SIG-M5 treated with dmso at 0.1 percent for 504 hours (cell line): Measurements from ENCODE around the gene MICU1.
"Not testable (repeated sequence)": the region's sequence is repeated elsewhere in the genome, so short reads cannot be mapped to it uniquely, and the experiment has no call there.

Source experiments
- DNase-seq: peaks from one replicate; lab custom pipeline; 2025; ENCODE audit not compliant: unreplicated experiment; lab: John Stamatoyannopoulos, UW

MICU1 gene

GRCh38 chr10:72563327-72563932 lies 62.4 kb downstream of the MICU1 start:
- DNase-seq: peak; percentile 87

GRCh38 chr10:72561745-72562166 lies 64.1 kb downstream of the MICU1 start:
- no peak for DNase-seq

- DNase-seq: no peak
These were observed 68.5 kb downstream of the MICU1 start for GRCh38 chr10:72557362-72557761.

- peak; percentile 77 for DNase-seq
These were observed 73.0 kb downstream of the MICU1 start for GRCh38 chr10:72552857-72553256.

- no peak for DNase-seq
These were observed 75.6 kb downstream of the MICU1 start for GRCh38 chr10:72550239-72550638.

- DNase-seq: no peak
These were observed 80.3 kb downstream of the MICU1 start for GRCh38 chr10:72545546-72545945.

GRCh38 chr10:72543855-72544254 lies 82.0 kb downstream of the MICU1 start:
- not testable (repeated sequence) for DNase-seq

- no peak for DNase-seq
These were observed 83.5 kb downstream of the MICU1 start for GRCh38 chr10:72542396-72542815.

GRCh38 chr10:72541337-72541736 lies 84.5 kb downstream of the MICU1 start:
- no peak for DNase-seq

GRCh38 chr10:72540193-72540807 lies 85.6 kb downstream of the MICU1 start:
- DNase-seq: no peak

- DNase-seq: no peak
These were observed 86.7 kb downstream of the MICU1 start for GRCh38 chr10:72539137-72539536.

- no peak for DNase-seq
These were observed 100.2 kb downstream of the MICU1 start for GRCh38 chr10:72525689-72526088.

- DNase-seq: no peak
These were observed 100.6 kb downstream of the MICU1 start for GRCh38 chr10:72525277-72525676.

GRCh38 chr10:72524489-72524888 lies 101.4 kb downstream of the MICU1 start:
- no peak for DNase-seq

GRCh38 chr10:72523932-72524396 lies 101.9 kb downstream of the MICU1 start:
- no peak for DNase-seq

- DNase-seq: no peak
These were observed 102.8 kb downstream of the MICU1 start for GRCh38 chr10:72523062-72523461.

- DNase-seq: no peak
These were observed 108.6 kb downstream of the MICU1 start for GRCh38 chr10:72517244-72517643.

GRCh38 chr10:72515455-72515854 lies 110.4 kb downstream of the MICU1 start:
- DNase-seq: no peak

- no peak for DNase-seq
These were observed 112.0 kb downstream of the MICU1 start for GRCh38 chr10:72513910-72514309.

- DNase-seq: peak; percentile 95
These were observed 114.4 kb downstream of the MICU1 start for GRCh38 chr10:72511459-72511858.

GRCh38 chr10:72509941-72510340 lies 115.9 kb downstream of the MICU1 start:
- peak; percentile 79 for DNase-seq

GRCh38 chr10:72509206-72509799 lies 116.6 kb downstream of the MICU1 start:
- peak; percentile 93 for DNase-seq
